HG03439 (cell line): Measurements from ENCODE around the gene PPM1N.
A peak's percentile ranks its signal among the peaks of the same experiment; 100 is the strongest.
"Not testable (repeated sequence)": the region's sequence is repeated elsewhere in the genome, so short reads cannot be mapped to it uniquely, and the experiment has no call there.

Experiments
- ATAC-seq: cut with Tn5 transposase; IDR thresholded peaks from one replicate; pipeline ENCODE4 v1.9.1; 2021; ENCODE audit warnings: mild to moderate bottlenecking, moderate library complexity; ENCODE audit not compliant: unreplicated experiment

Gene PPM1N

DNA sequence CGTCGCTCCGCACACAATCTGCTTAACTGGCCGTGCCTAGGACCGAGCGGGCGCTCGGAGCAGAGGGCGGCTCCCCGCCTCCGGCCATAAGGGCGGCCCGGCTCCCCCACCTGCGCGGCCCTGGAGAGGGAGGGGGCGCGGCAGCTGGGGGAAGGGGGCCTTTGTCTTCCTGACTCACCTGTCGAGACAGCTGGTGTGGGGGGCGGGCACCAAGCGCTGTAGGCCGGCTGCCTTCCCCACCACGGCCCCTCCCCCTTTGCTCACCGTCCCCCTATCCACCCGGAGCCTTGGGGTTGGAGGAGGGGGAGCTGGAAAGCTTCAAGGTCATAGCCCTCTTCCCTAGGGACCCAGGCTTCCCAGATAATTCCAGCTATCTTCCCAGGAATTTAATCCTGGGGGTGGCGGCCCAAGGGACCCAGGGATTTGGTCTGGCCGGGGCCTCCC, 10.2 kb downstream of the PPM1N start:
- ATAC-seq = no peak

DNA sequence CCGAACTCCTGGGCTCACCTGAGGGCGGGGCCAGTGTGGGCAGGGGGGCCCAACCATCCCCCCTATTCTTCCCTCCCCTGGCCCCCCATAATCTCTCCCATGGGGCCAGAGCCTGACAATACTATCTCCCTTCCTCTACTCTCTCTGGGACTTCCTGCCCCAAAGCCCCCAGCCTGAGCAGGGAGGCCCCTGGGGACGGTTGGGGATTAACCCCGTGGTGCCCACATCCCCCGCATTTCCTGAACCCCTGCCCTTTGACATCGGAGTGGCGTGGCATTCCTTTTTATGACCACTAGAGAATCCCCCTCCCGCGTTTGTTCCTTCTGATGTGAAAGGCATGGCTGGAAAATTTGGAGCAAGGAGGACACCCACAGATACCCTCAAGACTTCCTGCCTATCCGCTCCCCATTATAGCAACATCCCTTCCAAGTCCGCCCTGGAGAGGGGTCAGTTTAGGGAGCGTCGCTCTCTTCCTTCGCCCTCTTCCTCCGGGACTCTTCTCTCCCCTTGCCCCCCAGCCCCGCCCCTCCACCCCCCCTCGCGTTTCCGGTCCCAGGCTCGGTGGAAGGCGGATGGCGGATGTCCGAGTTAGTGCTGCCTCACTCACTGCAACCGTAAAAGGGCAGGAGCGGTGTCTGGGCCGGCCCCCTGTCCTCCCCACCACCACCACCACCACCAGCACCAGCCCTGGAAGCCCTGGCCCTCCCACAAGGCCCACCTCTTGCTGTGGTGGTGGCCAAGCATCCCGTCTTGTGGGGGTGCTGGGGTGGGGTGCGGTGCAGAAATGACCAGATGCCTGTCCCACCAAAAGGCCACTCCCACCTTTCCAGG, 10.8 kb downstream of the PPM1N start:
- no peak for ATAC-seq

DNA sequence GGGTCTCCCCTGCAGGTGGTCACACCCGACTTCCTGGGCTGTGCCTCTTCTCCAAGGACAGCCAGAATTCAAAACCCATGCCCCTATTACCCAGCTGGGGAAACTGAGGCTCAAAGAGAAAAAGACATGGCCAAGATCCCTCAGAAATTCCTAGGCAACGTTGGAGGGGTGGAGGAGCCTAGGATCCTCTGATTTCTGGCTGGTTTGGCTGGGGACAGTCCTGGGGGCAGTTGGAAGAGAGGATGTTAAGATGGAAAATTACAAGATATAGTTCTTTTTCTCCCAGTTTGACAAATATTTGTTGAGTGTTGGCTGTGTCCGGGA, 11.4 kb downstream of the PPM1N start:
- no peak for ATAC-seq

DNA sequence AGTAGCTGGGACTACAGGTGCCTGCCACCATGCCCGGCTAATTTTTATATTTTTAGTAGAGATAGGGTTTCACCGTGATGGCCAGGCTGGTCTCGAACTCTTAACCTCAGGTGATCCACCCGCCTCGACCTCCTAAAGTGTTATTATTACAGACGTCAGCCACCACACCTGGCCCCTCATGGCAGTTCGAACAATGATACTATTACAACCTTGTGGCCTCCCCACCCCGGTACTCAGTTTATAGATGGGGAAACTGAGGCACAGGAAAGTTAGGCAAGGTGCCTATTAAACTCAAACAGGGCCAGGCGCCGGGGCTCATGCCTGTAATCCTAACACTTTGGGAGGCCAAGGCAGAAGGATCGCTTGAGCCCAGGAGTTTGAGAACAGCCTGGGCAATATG, 12.1 kb downstream of the PPM1N start:
- ATAC-seq = not testable (repeated sequence)

DNA sequence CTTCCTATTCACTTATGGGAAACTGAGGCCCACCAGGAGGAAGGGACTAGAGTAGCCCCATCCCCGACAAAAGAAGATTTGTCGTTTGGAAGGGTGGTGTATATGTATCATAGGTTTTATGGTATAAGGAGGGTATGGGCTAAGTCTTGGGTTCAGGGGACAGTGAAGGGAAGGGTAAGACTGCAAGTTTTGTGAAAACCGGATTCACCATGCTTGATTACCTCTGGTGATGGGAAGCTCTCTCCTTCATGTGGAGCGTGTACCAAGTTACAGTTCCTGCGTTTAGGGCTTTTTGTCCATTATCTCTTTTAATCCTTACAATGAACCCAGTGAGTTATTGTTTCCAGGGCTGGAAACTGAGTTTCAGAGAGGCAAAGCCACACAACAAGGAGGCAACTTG, 12.8 kb downstream of the PPM1N start:
- no peak for ATAC-seq

DNA sequence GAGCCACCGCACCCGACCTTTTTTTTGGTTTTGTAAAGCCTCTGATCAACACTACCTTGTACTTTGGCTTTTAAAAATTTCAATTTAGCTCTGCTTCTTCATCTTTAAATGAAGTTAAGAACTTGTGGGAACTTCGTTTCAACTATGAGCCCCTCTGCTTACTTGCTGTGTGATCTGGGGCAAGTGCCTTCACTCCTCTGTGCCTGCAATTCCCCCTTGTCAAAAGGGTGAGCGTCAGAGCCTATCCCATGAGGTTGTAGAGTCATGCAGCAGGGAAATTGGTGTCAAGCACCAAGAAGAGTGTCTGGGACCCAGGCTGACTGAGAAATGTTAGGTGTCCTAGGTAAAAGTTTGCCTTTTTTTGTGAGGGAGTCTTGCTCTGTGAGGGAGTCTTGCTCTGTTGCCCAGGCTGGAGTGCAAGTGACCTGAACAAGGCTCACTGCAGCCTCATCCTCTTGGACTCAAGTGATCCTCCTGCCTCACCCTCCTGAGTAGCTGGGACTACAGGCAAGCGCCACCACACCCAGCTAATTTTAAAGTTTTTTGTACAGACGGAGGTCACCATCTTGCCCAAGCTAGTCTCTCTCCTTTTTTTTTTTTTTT, 14.7 kb downstream of the PPM1N start:
- ATAC-seq = no peak

DNA sequence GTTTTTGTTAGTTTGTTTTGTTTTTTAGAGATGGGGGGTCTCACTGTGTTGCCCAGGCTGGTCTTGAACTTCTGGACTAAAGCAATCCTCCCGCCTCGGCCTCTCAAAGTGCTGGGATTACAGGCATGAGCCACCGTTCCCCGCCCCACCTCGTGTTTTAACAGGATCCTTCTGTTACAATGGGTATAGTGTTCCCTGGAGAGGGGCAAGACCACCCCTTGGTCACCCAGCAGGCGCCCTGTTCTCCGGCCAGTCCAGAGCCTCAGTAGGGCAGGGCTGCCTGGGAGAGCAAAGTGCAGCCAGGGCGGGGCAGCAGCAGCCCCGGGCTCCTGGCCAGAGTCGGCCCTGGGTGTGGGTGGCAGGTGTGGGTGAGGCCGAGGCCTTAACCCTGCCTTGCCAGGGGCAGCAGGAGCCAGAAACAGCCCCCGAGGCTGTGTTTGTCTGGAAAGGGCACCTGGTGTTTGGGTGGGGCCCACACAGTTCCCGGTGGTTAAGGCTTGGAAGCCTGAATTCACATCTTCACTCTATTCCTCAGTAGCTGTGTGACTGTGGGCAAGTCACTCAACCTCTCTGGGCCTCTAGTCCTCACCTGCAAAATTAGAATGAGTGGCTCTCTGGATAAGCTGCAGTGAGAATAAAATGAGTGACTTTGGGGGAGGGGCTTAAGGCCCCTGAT, 16.3 kb downstream of the PPM1N start:
- no peak for ATAC-seq

DNA sequence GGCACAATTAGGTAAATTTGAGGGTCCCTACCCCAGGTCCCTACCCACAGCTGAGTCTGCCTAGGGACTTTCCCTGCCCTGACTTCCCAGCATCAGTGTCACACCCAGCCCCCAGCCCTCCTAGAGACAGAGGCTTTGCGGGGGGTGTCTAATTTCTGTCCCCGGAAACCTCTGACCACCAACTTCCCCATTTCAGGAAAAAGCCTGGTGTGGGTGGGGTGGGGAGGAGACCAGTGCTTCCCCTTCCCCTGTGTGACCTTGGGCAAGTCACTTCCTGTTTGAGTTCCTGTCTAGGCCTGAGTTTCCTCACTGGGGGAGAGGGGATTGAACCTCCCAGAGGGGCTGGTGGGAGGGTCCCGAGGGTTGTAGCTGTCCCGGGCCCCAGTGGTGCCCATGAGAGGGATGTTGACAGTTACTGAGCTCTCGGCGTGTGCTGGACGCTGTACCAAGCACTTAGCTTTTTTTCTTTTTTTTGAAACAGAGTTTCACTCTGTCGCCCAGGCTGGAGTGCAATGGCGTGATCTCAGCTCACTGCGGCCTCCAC, 16.9 kb downstream of the PPM1N start:
- no peak for ATAC-seq

DNA sequence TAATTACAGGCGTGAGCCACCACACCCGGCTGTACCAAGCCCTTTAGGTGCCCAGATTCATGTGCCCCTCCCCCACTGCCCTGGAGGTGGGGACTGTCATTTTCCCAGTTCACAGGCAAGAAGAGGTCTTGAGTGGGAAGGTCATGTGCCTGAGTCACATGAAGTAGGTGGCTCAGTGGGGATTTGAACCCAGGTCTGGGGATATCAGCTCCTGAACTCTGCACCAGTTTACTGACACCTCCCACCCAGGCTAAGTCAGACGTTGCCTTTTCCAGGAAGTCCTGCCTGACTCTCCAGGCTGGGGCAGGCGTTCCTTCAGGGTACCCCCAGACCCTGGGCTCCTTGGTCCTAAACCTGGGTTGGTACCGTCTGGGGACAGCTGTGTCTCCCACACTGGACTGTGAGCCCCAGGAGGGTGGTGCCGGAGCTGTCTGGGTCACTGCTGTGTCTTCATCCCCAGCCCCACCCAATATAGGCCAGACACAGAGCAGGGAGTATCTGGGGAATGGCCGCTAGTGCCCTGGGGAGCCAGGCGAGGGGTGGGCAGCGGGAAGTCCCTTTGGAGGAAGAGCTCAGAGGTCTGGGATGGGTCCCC, 17.7 kb downstream of the PPM1N start:
- no peak for ATAC-seq

DNA sequence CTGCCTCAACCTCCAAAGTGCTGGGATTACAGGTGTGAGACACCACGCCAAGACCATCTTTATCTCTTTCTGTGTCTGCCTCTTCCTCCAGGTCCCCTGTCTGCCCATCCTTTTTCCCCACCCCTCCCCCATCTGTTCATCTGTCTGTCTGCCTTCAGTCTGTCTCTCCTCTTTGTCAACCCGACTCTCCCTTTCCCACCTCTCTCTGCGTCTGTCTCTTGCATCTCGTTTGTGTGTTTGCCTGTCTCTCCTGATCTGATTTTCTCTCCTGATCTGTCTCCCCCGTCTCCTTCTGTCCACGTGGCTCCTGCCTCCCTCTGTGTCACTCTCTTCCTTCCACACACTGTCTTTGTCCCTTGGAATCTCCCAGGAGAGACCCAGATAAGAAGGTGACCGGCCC, 19.0 kb downstream of the PPM1N start:
- ATAC-seq = no peak

DNA sequence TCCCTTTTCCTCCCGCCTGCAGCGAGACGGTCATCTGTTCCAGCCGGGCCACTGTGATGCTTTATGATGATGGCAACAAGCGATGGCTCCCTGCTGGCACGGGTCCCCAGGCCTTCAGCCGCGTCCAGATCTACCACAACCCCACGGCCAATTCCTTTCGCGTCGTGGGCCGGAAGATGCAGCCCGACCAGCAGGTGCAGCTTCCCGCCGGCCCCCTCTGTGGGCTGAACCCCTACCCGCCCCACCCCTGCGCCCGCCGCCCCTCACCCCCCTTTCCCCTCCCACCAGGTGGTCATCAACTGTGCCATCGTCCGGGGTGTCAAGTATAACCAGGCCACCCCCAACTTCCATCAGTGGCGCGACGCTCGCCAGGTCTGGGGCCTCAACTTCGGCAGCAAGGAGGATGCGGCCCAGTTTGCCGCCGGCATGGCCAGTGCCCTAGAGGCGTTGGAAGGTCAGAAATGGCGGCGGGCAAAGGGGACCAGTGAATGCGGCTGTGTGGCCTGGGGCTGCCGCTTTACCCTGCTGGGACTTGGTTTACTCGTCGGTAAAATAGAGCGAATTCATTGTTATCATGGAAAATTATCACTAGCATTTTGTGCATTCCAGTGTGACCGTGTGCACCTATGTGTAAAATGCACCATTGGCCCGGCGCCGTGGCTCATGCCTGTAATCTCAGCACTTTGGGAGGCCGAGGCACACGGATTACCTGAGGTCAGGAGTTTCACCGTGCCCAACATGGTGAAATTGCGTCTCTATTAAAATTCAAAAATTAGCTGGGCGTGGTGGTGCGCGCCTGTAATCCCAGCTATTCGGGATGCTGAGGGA, 19.6 kb downstream of the PPM1N start:
- no peak for ATAC-seq

DNA sequence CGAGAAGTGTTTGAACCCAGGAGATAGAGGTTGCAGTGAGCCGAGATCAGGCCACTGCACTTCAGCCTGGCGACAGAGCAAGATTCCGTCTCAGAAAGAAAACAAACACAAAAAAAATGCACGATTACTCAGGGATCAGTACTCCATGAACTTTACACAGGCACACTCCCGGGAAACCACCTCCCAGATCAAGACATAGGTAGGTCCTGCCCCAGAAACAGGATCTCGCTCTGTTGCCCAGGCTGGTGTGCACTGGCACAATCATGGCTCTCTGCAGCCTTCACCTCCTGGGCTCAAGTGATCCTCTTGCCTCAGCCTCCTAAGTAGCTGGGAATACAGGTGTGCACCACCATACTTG, 20.2 kb downstream of the PPM1N start:
- ATAC-seq = no peak

DNA sequence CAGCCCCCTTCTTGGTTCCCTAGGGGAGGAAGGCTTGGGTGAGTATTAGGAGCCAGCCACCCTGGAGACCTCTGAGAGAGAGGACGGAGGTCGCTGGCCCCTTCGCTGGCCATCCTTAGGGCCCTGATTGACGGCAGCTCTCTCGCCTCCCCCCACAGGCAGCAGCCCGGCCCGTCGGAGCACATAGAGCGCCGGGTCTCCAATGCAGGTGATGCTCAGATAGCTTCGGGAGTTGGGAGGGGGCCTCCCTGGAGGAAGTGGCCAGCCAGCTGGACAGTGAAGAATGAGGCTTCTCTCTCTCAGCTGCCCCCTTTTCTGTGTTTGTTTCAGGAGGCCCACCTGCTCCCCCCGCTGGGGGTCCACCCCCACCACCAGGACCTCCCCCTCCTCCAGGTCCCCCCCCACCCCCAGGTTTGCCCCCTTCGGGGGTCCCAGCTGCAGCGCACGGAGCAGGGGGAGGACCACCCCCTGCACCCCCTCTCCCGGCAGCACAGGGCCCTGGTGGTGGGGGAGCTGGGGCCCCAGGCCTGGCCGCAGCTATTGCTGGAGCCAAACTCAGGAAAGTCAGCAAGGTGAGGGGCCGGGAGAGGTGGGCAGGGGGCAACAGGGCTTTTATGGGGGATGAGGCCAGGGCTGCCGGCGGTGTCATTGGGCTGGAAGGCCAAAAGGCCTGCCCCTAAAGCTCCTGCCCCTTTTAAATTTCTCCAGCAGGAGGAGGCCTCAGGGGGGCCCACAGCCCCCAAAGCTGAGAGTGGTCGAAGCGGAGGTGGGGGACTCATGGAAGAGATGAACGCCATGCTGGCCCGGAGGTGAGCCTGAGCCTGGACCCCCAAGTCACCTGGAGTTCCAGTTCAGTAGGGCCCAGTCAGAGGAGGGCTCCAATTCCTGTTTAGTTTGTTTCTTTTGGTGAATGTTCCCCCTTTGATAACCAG, 24.0 kb downstream of the PPM1N start:
- ATAC-seq = no peak

DNA sequence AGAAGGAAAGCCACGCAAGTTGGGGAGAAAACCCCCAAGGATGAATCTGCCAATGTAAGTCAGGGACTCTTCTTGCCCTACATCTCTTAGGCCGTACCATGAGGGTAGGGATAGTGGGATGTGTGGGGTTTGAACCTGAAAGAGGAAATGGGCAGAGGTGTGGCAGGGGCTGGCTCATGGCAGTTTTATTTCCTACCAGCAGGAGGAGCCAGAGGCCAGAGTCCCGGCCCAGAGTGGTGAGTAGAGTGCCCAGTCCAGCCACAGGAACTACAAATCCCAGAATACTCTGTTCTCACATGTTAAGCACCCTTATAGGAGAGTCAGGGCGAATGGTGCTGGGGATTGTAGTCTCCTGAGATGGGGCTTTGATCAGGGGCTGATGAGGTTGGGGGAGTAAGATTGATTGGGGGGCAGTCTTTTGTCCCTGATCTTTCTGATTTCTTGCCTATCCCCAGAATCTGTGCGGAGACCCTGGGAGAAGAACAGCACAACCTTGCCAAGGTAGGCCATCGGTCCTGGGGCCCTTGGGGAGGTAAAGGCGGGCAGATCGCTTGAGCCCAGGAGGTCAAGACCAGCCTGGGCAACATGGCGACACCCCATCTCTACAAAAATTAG, 25.5 kb downstream of the PPM1N start:
- peak; percentile 54 for ATAC-seq

DNA sequence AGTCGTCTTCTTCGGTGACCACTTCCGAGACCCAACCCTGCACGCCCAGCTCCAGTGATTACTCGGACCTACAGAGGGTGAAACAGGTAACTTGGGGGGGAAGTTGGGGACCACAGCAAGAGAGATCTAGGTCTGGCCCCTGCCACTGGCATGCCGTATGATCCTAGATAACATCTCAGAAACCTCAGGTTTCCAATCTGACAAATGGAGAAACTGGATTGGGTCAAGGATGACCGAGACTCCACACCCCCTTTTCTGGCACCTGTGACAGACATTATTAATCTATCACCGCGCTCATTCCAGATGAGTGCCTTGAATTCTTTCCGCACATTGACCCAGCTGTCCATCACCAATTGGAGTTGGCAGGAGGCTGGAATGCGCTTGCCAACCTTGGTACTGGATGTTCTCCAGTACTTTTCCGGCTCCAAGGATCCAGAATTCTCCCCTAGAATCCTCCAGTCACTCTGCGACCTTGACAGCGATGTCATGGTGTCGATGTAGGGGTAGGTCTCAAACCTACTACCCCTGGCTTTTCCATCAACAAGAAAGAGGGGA, 26.4 kb downstream of the PPM1N start:
- ATAC-seq = no peak

DNA sequence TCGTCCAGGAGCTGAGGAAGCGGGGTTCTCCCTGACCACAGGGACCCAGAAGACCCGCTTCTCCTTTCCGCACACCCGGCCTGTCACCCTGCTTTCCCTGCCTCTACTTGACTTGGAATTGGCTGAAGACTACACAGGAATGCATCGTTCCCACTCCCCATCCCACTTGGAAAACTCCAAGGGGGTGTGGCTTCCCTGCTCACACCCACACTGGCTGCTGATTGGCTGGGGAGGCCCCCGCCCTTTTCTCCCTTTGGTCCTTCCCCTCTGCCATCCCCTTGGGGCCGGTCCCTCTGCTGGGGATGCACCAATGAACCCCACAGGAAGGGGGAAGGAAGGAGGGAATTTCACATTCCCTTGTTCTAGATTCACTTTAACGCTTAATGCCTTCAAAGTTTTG, 27.9 kb downstream of the PPM1N start:
- ATAC-seq = no peak

DNA sequence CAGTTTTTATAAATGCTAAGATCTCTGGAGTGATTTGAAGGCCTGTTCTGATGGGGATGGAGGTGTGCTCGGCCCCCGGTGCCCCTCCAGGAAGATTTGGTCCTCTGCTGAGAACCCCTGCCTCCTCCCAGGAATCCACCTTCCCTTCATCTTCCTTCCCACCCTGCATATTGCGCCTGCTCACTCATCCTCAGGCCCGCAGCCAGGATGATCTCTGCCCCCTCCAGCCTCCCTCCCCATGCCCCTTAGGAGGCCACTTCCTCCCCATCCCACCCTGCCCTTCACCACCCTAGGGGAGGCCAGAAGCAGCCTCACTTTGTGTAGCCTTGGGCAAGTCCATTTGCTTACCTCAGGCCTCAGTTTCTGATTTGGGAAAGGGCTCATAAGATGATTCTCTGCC, 28.7 kb downstream of the PPM1N start:
- ATAC-seq = no peak

DNA sequence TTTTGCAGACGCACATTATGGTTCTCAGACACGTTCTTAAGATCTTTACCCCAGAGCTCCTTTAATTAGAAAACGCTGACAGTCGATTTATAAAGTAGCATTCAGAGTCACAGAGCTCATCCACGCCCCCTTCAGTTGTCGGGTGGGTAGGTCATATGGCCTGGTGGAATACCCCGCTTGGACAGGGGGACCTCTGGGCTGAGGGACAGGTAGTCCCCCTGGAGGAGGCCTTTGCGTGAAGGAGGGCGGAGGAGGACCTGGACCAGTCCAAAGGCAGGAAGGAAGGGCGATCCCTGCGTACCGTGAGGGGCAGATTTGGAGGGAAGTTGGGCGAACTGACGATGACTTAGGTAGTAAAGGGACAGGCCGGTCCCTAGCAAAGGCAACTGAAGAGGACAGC, 29.5 kb downstream of the PPM1N start:
- no peak for ATAC-seq

DNA sequence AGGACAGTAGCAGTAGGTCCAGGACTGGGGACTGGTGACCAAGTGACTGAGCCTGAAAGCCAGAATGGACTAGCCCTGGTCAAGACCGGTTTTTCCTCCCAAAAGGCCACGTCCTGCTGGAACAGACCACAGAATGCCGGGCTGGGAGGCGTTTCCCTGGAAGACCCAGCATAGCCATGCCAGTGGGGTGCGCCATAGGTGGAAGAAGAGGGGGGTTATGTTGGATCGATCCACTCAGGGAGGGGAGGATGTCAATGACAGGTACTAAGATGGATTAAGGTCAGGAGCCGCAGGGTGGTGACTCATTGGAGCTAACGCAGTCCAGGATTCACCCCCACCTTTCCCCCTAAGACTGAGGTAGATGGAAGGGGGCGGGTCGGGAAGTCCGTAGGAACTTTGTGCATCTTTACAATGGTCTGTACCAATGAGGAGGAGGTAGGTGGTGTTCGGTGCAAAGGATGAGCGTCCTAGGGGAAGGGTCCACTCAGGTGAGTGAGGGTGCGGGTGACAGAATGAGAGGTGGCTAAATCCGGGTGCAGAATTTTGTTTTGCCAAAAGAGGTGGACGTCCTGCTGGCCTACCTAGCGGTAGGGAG, 30.0 kb downstream of the PPM1N start:
- ATAC-seq = no peak
